Neural crest cell (in vitro differentiated cells): ENCODE results near the gene ZC3H12C. TPM values are rescaled to one million over a fixed set of nuclear protein-coding genes. Genes with fewer than 3 reads are reported as not detected.

Experiments used
- DNase-seq: peaks from one replicate; pipeline ENCODE4 v3.0.0; 2021; ENCODE audit warnings: low read depth, mixed read lengths, low spot score
- H3K27ac Mint-ChIP-seq: one replicate; pipeline ENCODE4 v1.8.0; 2021; ENCODE audit warnings: mild to moderate bottlenecking, mixed read lengths; ENCODE audit not compliant: unreplicated experiment
- H3K27me3 Mint-ChIP-seq: 2 replicates; pipeline ENCODE4 v1.8.0; 2021; ENCODE audit warnings: low read depth, mild to moderate bottlenecking, mixed read lengths
- H3K36me3 Mint-ChIP-seq: 2 replicates; pipeline ENCODE4 v1.8.0; 2021; ENCODE audit warnings: low read depth, mild to moderate bottlenecking, mixed read lengths
- H3K4me1 Mint-ChIP-seq: 2 replicates; pipeline ENCODE4 v1.8.0; 2021; ENCODE audit warnings: mixed read lengths
- H3K4me3 Mint-ChIP-seq: one replicate; pipeline ENCODE4 v1.8.0; 2021; ENCODE audit warnings: mild to moderate bottlenecking, mixed read lengths
- H3K9me3 Mint-ChIP-seq: 2 replicates; pipeline ENCODE4 v1.8.0; 2021; ENCODE audit warnings: mixed read lengths
- total RNA-seq: library from RNA; stranded (reverse); gene quantifications from 2 replicates; pipeline ENCODE4 v1.2.1, GENCODE V29; 2021
- TF ChIP-seq, protein P1 (sequence below): fragments of 200-600 bp; sonication (generic); conservative IDR thresholded peaks from 2 replicates; pipeline ENCODE4 v1.5.0; 2021; ENCODE audit warnings: antibody characterized with exemption, mild to moderate bottlenecking

Gene ZC3H12C
- total RNA-seq, 1 donor from 2014 or later, result 14.4 TPM

DNA sequence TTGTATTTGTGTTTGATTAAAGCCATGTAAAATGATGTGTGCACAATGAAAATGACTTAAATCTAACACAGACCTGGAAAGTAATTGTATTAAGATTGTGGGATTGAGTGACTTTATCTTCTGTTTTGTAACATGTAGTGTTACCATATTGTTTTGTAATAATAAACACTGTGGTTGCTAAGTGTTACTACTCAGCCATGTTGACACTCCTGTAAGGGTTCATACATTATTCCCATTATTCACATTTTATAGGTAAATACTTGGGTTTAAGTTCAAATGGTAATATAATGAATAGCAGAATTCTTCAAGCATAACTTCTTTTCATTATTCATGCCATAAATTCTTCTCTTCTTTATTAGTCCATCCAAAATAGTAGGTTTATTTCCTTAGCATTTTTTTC is 69.0 kb downstream of the ZC3H12C start:
- H3K9me3 Mint-ChIP-seq, result no peaks in the 10 kb centered on the region
- no peak overlapping the region for H3K27ac Mint-ChIP-seq
- H3K27me3 Mint-ChIP-seq, result no peaks in the 10 kb centered on the region
- no peak for DNase-seq
- H3K4me3 Mint-ChIP-seq, result no peak overlapping the region
- H3K4me1 Mint-ChIP-seq, result peaks cover 4% of the 10 kb centered on the region
- TF ChIP-seq, protein P1, sequence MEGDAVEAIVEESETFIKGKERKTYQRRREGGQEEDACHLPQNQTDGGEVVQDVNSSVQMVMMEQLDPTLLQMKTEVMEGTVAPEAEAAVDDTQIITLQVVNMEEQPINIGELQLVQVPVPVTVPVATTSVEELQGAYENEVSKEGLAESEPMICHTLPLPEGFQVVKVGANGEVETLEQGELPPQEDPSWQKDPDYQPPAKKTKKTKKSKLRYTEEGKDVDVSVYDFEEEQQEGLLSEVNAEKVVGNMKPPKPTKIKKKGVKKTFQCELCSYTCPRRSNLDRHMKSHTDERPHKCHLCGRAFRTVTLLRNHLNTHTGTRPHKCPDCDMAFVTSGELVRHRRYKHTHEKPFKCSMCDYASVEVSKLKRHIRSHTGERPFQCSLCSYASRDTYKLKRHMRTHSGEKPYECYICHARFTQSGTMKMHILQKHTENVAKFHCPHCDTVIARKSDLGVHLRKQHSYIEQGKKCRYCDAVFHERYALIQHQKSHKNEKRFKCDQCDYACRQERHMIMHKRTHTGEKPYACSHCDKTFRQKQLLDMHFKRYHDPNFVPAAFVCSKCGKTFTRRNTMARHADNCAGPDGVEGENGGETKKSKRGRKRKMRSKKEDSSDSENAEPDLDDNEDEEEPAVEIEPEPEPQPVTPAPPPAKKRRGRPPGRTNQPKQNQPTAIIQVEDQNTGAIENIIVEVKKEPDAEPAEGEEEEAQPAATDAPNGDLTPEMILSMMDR, result no peak
- H3K36me3 Mint-ChIP-seq, result peaks cover 33% of the 10 kb centered on the region

DNA sequence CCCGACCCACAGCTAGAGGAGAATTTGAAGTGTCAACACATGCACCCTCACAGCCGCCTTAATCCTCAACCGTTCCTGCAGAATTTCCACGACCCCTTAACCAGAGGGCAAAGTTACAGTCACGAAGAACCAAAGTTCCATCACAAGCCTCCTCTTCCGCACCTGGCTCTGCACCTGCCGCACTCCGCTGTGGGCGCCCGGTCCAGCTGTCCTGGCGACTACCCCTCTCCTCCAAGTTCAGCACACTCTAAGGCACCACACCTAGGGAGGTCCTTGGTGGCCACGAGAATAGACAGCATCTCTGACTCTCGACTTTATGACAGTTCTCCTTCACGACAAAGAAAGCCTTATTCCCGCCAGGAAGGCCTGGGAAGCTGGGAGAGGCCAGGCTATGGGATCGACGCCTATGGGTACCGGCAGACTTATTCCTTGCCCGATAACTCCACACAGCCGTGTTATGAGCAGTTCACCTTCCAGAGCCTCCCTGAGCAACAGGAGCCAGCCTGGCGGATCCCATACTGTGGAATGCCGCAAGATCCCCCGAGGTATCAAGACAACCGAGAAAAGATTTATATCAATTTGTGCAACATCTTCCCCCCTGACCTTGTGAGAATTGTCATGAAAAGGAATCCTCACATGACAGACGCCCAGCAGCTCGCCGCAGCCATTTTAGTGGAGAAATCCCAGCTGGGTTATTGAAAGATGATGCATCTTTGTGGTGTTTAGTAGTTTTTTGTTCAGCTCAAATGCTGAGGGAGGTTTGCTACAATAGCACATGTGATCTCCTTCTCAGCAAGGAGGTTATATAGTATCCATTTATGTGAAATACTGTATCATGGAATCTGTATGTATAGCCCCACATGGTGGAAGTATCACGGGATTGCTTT is 72.1 kb downstream of the ZC3H12C start:
- H3K9me3 Mint-ChIP-seq, result no peaks in the 10 kb centered on the region
- no peak for DNase-seq
- no peaks in the 10 kb centered on the region for H3K27me3 Mint-ChIP-seq
- peaks cover 27% of the 10 kb centered on the region for H3K36me3 Mint-ChIP-seq
- TF ChIP-seq, protein P1, result no peak
- H3K4me3 Mint-ChIP-seq, result no peak overlapping the region
- H3K27ac Mint-ChIP-seq, result no peak overlapping the region
- no peaks in the 10 kb centered on the region for H3K4me1 Mint-ChIP-seq

DNA sequence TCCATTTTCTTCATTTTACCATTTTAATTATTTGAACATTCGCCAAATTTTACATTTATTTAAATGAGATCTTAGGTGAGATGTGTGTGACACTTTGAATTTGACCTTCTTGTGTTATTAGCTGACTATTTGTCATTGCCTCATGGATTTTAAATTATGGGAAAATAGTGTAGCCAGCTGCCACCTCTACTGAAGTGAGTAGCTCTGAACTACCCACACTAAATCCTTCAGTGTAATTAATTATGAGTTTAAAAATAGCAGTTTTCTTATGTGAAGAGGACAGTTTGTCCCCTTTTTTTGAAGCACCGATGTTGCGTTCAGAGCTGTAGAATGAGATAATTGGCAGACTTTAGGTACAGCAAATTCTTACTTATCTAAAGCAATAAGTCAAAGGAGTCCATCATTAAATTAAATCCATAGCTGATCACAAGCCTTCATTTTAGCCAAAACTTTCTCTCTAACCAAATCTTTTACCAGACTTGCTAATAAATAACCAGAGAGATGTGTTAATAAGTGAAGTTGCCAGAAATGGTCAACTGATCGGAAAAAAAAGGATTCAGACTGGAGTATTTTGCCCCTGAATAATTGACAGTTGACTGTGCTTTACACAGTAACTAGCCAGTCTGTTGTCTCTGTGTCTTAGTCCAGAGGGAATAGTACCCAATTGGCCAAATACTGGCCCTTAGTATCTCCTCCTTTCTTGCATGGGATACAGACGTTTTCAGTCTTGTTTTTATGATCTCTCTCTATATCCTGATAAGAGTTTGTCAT is 75.0 kb downstream of the ZC3H12C start:
- no peaks in the 10 kb centered on the region for H3K27me3 Mint-ChIP-seq
- TF ChIP-seq, protein P1, result no peak
- no peak overlapping the region for H3K27ac Mint-ChIP-seq
- no peaks in the 10 kb centered on the region for H3K9me3 Mint-ChIP-seq
- DNase-seq, result no peak
- H3K4me1 Mint-ChIP-seq, result peaks cover 8% of the 10 kb centered on the region
- H3K4me3 Mint-ChIP-seq, result no peak overlapping the region
- H3K36me3 Mint-ChIP-seq, result peaks cover 22% of the 10 kb centered on the region

DNA sequence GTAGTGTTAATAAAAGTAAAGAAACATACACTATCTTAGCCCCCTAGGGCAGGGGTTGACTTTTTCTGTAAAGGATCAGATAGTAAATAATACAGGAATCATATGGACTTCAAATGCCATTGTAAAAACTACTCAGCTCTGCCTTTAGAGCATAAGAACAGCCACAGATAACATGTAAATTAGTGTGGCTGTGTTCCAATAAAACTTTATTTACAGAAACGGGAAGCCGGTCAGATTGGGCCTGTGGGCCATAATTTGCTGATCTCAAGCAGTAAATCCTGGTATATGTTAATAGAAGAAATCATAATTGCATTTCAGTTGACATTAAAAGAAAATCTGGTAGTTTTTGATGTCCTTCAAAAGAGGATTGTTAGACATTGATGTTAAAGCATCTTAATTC is 76.5 kb downstream of the ZC3H12C start:
- Mint-ChIP-seq H3K4me3 (no peak overlapping the region), H3K9me3 (no peaks in the 10 kb centered on the region), H3K27me3 (no peaks in the 10 kb centered on the region), H3K36me3 (peaks cover 10% of the 10 kb centered on the region), H3K27ac (no peak overlapping the region), H3K4me1 (peaks cover 19% of the 10 kb centered on the region)
- TF ChIP-seq, protein P1, result no peak
- no peak for DNase-seq

- Mint-ChIP-seq H3K27me3 (no peaks in the 10 kb centered on the region), H3K9me3 (no peaks in the 10 kb centered on the region), H3K4me1 (peaks cover 34% of the 10 kb centered on the region), H3K4me3 (no peak overlapping the region), H3K27ac (no peak overlapping the region), H3K36me3 (no peaks in the 10 kb centered on the region)
- no peak for DNase-seq
- TF ChIP-seq, protein P1, result no peak
Measured at GRCh38 chr11:110172468-110173065, 79.4 kb downstream of the ZC3H12C start.
